Prostate gland (tissue), 2 donors: ENCODE measurements around the gene MTARC1.

Experiments used
- POLR2AphosphoS5 ChIP-seq: sonication (generic); formaldehyde crosslinking; IDR thresholded peaks from one replicate; pipeline ENCODE4 v1.6.1; 2017; ENCODE audit warnings: antibody characterized with exemption
- TF ChIP-seq, protein P1 (sequence below), 4 experiments: fragments of 200-600 bp in 2 of 4; fragments of 450-650 bp in 2 of 4; sonication (generic) in 2 of 4; IDR thresholded peaks; 1 replicate in 3 of 4; 2 replicates in 1 of 4; pipeline ENCODE4 v1.5.1; 2016 to 2019; ENCODE audit warnings: antibody characterized with exemption in 4 of 4, mild to moderate bottlenecking in 2 of 4, moderate library complexity in 2 of 4

DNA sequence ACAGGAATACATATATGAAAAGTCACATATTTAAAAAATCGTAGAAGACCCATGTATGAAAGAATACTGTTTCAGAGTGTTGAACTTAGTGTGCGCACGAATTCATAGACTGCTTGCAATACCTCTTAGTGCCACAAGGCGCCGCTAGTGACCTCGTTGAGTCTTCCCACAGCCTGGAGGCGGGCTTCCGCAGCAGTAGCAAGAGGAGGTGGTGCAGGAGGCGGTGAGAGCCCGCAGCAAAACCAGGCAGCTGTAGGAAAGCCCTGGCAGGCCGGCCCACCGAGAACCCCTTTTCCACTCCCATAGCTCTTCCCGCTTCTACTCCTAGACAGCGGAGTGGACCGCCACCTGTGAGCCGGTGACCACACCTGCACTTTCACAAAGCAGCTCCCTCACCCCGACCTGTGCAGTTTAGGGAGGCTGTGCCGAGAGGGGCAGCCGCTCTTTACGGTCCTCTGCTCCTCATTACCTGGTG, 23.5 kb downstream of the MTARC1 start:
- TF ChIP-seq POLR2AphosphoS5: peak; percentile 10
- TF ChIP-seq, protein P1, sequence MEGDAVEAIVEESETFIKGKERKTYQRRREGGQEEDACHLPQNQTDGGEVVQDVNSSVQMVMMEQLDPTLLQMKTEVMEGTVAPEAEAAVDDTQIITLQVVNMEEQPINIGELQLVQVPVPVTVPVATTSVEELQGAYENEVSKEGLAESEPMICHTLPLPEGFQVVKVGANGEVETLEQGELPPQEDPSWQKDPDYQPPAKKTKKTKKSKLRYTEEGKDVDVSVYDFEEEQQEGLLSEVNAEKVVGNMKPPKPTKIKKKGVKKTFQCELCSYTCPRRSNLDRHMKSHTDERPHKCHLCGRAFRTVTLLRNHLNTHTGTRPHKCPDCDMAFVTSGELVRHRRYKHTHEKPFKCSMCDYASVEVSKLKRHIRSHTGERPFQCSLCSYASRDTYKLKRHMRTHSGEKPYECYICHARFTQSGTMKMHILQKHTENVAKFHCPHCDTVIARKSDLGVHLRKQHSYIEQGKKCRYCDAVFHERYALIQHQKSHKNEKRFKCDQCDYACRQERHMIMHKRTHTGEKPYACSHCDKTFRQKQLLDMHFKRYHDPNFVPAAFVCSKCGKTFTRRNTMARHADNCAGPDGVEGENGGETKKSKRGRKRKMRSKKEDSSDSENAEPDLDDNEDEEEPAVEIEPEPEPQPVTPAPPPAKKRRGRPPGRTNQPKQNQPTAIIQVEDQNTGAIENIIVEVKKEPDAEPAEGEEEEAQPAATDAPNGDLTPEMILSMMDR (IDR thresholded peaks at IDR 0.05): peak; percentile 71 to 84 (median 75)
